GM12878 (cell line): ENCODE measurements around the gene ANKS1A. TPM values are rescaled to one million over a fixed set of nuclear protein-coding genes. Genes with fewer than 3 reads are reported as not detected.

Experiments
- ATAC-seq: fragments of 200-7000 bp; cut with Tn5 transposase; 3 replicates; pipeline ENCODE4 v1.9.1; 2020; ENCODE audit warnings: mild to moderate bottlenecking, moderate library complexity
- BruUV-seq: library from RNA; stranded (reverse); fragments of 400-500 nt; replicated peaks from 2 replicates; lab custom pipeline; 2021; lab: Mats Ljungman, UMichigan
- CTCF ChIA-PET: fragments of 300-600 bp; sonication (Branson Sonifier 250); formaldehyde crosslinking; extraction: SDS; loops from one replicate; lab custom pipeline; 2021; ENCODE audit warnings: inconsistent platforms; lab: Yijun Ruan, JAX
- POLR2A ChIA-PET: fragments of 350-600 bp; formaldehyde crosslinking; extraction: SDS; loops from one replicate; lab custom pipeline; 2021; ENCODE audit warnings: inconsistent platforms; lab: Charles Lee
- RAD21 ChIA-PET: fragments of 300-600 bp; sonication (Branson Sonifier 250); formaldehyde crosslinking; loops from one replicate; lab custom pipeline; 2023; ENCODE audit warnings: antibody characterized with exemption; ENCODE audit not compliant: unreplicated experiment; lab: Charles Lee
- SMC1A ChIA-PET: fragments of 300-600 bp; sonication (Branson Sonifier 250); formaldehyde crosslinking; loops from one replicate; lab custom pipeline; 2023; ENCODE audit not compliant: unreplicated experiment, uncharacterized antibody; lab: Charles Lee
- DNase-seq: peaks from one replicate; pipeline ENCODE4 v3.0.0-alpha.2; 2011; ENCODE audit warnings: low read depth, low spot score
- FAIRE-seq: peaks from 3 replicates; lab custom pipeline; 2011; peaks lifted over from hg19 to GRCh38; lab: Jason Lieb, UNC
- H2AFZ ChIP-seq: 2 replicates; pipeline ENCODE4 v1.6.0; 2011; ENCODE audit warnings: low read depth, low read length, control low read depth; ENCODE audit not compliant: control insufficient read depth
- H3K27ac ChIP-seq: 2 replicates; pipeline ENCODE4 v1.5.1; 2011; ENCODE audit warnings: control low read depth; ENCODE audit not compliant: control insufficient read depth, insufficient read depth
- H3K27me3 ChIP-seq, 2 experiments: replicated peaks in 1 of 2; 2 replicates each; pipeline versions ENCODE4 v1.6.0 to v1.6.1; 2011; ENCODE audit warnings: low read length in 1 of 2; ENCODE audit not compliant: control insufficient read depth in 2 of 2, insufficient read depth in 2 of 2
- H3K36me3 ChIP-seq, 2 experiments: 2 replicates each; pipeline ENCODE4 v1.5.1; 2011; ENCODE audit warnings: low read length in 1 of 2; ENCODE audit not compliant: control insufficient read depth in 2 of 2, insufficient read depth in 2 of 2
- H3K4me1 ChIP-seq: 2 replicates; pipeline ENCODE4 v1.6.1; 2011; ENCODE audit warnings: mild to moderate bottlenecking, low read length, moderate library complexity, mixed read lengths; ENCODE audit not compliant: control insufficient read depth, insufficient read depth
- H3K4me2 ChIP-seq: 2 replicates; pipeline ENCODE4 v1.6.0; 2011; ENCODE audit warnings: control low read depth; ENCODE audit not compliant: control insufficient read depth, insufficient read depth
- H3K4me3 ChIP-seq: fragments of 200-600 bp; sonication (generic); 2 replicates; pipeline ENCODE4 v1.5.1; 2016
- H3K79me2 ChIP-seq: 2 replicates; pipeline ENCODE4 v1.6.0; 2011; ENCODE audit warnings: low read length; ENCODE audit not compliant: control insufficient read depth, insufficient read depth
- H3K9ac ChIP-seq: 2 replicates; pipeline ENCODE4 v1.8.0; 2011; ENCODE audit warnings: low read length, control low read depth, mixed read lengths; ENCODE audit not compliant: control insufficient read depth, insufficient read depth
- H3K9me3 ChIP-seq: replicated peaks from 3 replicates; pipeline ENCODE4 v1.5.1; 2011; ENCODE audit warnings: mild to moderate bottlenecking, low read length; ENCODE audit not compliant: control insufficient read depth, insufficient read depth
- H4K20me1 ChIP-seq: 2 replicates; pipeline ENCODE4 v1.6.0; 2011; ENCODE audit not compliant: control insufficient read depth, insufficient read depth
- CREM ChIP-seq: IDR thresholded peaks from 2 replicates; pipeline ENCODE4 v1.6.1; 2014; ENCODE audit warnings: antibody characterized with exemption, low read depth
- EED ChIP-seq: sonication (generic); IDR thresholded peaks from 2 replicates; pipeline ENCODE4 v1.6.1; 2016; ENCODE audit warnings: antibody characterized with exemption, low read depth
- FOXK2 ChIP-seq: fragments of 450-650 bp; IDR thresholded peaks from 2 replicates; pipeline ENCODE4 v1.6.1; 2017; ENCODE audit warnings: mild to moderate bottlenecking, moderate library complexity
- GABPA ChIP-seq: IDR thresholded peaks from 2 replicates; pipeline ENCODE4 v1.6.1; 2014; ENCODE audit warnings: antibody characterized with exemption, low read depth, mild to moderate bottlenecking, inconsistent platforms
- HDAC2 ChIP-seq: fragments of 200-600 bp; sonication (generic); IDR thresholded peaks from 2 replicates; pipeline ENCODE4 v1.6.1; 2017
- JUNB ChIP-seq: IDR thresholded peaks from 2 replicates; pipeline ENCODE4 v1.6.1; 2016; ENCODE audit warnings: antibody characterized with exemption, mild to moderate bottlenecking
- MTA3 ChIP-seq: IDR thresholded peaks from 2 replicates; pipeline ENCODE4 v1.6.1; 2012; ENCODE audit warnings: low read length, inconsistent platforms, borderline replicate concordance
- RCOR1 ChIP-seq: conservative IDR thresholded peaks from 2 replicates; pipeline ENCODE4 v1.6.1; 2012; ENCODE audit warnings: low read depth, low read length, improper control_type of control experiment
- SMC3 ChIP-seq: IDR thresholded peaks from 2 replicates; pipeline ENCODE4 v1.6.1; 2011; ENCODE audit warnings: low read length, improper control_type of control experiment, borderline replicate concordance
- YBX1 ChIP-seq: fragments of 450-650 bp; IDR thresholded peaks from 2 replicates; pipeline ENCODE4 v1.6.1; 2016; ENCODE audit warnings: antibody characterized with exemption
- ZNF622 ChIP-seq: fragments of 450-650 bp; IDR thresholded peaks from 2 replicates; pipeline ENCODE4 v1.6.1; 2017; ENCODE audit warnings: mild to moderate bottlenecking, inconsistent platforms
- WGBS: methylation state at CpG from one replicate; pipeline ENCODE4 v1.1.6; 2016; ENCODE audit warnings: low lambda C conversion rate; ENCODE audit not compliant: insufficient replicate concordance, insufficient coverage; ENCODE audit errors: missing lambda C conversion rate; 5-methylcytosine and 5-hydroxymethylcytosine counted together
- in situ Hi-C: fragments of 300-500 bp; cut with MboI; formaldehyde crosslinking; loops from 9 replicates; pipeline ENCODE4 v1.14.3; 2018; ENCODE audit warnings: mixed read lengths
- intact Hi-C: fragments of 100-400 bp; cut with micrococcal nuclease; formaldehyde crosslinking; loops from one replicate; pipeline ENCODE4 v1.14.2; 2022; ENCODE audit not compliant: unreplicated experiment
- polyA plus RNA-seq, 11 experiments: library from polyadenylated mRNA; depleted of rRNA in 4 of 11; unstranded in 6 of 11; stranded (reverse) in 5 of 11; fragments of >200 nt; fragmentation: Nextera tagmentation in 4 of 11; fragmentation: Illumina TruSeq in 1 of 11; extraction: Ambion mirVana in 4 of 11; extraction: Trizol in 1 of 11; gene quantifications; 1 replicate in 1 of 11; 2 replicates in 10 of 11; pipeline versions ENCODE4 v1.2.1 to v1.2.3, GENCODE V29; 2011 to 2016; ENCODE audit warnings: inconsistent platforms in 2 of 11, missing spikeins in 2 of 11, low read depth in 1 of 11
- total RNA-seq, 4 experiments: library from RNA; depleted of rRNA in 3 of 4; stranded (reverse); fragments of >200 nt in 3 of 4; fragmentation: Illumina TruSeq in 1 of 4; extraction: Trizol in 1 of 4; gene quantifications; 2 replicates each; pipeline versions ENCODE4 v1.2.1 to v1.2.3, GENCODE V29; 2013 to 2021
- TF ChIP-seq, protein P1 (sequence below): fragments of 450-650 bp; IDR thresholded peaks from 2 replicates; pipeline ENCODE4 v1.6.1; 2017; ENCODE audit warnings: borderline replicate concordance
- TF ChIP-seq, protein P2 (sequence below): fragments of 450-650 bp; IDR thresholded peaks from 2 replicates; pipeline ENCODE4 v1.6.1; 2018; ENCODE audit warnings: mild to moderate bottlenecking, low read depth, moderate library complexity; ENCODE audit not compliant: partially characterized antibody
- TF ChIP-seq, protein P3 (sequence below): fragments of 450-650 bp; IDR thresholded peaks from 2 replicates; pipeline ENCODE4 v1.6.1; 2018; ENCODE audit warnings: borderline replicate concordance, mild to moderate bottlenecking; ENCODE audit not compliant: partially characterized antibody

Gene ANKS1A
- total and polyA plus RNA-seq, 10 of the 15 experiments (the other 5 are each of a cell fraction or from before 2014, with no cell fraction given), result 0.60 to 7.0 (median 3.0) TPM

DNA sequence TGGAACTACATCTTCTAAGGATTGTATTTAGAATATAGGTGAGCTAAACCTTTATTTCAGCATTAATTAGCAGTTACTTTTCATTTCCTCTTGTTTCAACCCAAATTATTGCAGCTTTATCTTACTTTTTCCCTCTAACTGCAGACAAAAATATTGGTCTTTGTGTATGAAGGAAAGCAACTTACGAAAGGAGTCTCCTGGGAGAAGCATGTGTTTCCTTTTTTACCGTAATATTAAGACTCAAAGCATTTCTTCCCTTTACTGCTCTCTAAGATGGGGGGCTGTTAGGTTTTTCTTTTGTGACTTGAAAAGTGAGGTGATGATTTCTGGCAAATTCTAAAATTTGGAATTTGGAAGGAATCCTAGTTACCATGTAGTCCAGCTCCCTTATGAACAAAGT lies 141.0 kb downstream of the ANKS1A start:
- FAIRE-seq, result no peak
- WGBS, result 94% methylated on average over 2 of the region's 2 CpGs
- DNase-seq, result no peak
- H3K4me2 ChIP-seq, result no peak overlapping the region
- peaks cover 6% of the 10 kb centered on the region for H3K4me1 ChIP-seq
- no peak overlapping the region for H2AFZ ChIP-seq
- TF ChIP-seq YBX1 (no peak), JUNB (no peak), ZNF622 (no peak), GABPA (no peak), MTA3 (no peak), HDAC2 (no peak), EED (no peak), SMC3 (no peak), CREM (no peak), FOXK2 (no peak), RCOR1 (no peak)
- TF ChIP-seq, protein P1, sequence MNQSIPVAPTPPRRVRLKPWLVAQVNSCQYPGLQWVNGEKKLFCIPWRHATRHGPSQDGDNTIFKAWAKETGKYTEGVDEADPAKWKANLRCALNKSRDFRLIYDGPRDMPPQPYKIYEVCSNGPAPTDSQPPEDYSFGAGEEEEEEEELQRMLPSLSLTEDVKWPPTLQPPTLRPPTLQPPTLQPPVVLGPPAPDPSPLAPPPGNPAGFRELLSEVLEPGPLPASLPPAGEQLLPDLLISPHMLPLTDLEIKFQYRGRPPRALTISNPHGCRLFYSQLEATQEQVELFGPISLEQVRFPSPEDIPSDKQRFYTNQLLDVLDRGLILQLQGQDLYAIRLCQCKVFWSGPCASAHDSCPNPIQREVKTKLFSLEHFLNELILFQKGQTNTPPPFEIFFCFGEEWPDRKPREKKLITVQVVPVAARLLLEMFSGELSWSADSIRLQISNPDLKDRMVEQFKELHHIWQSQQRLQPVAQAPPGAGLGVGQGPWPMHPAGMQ, result no peak
- TF ChIP-seq, protein P2, sequence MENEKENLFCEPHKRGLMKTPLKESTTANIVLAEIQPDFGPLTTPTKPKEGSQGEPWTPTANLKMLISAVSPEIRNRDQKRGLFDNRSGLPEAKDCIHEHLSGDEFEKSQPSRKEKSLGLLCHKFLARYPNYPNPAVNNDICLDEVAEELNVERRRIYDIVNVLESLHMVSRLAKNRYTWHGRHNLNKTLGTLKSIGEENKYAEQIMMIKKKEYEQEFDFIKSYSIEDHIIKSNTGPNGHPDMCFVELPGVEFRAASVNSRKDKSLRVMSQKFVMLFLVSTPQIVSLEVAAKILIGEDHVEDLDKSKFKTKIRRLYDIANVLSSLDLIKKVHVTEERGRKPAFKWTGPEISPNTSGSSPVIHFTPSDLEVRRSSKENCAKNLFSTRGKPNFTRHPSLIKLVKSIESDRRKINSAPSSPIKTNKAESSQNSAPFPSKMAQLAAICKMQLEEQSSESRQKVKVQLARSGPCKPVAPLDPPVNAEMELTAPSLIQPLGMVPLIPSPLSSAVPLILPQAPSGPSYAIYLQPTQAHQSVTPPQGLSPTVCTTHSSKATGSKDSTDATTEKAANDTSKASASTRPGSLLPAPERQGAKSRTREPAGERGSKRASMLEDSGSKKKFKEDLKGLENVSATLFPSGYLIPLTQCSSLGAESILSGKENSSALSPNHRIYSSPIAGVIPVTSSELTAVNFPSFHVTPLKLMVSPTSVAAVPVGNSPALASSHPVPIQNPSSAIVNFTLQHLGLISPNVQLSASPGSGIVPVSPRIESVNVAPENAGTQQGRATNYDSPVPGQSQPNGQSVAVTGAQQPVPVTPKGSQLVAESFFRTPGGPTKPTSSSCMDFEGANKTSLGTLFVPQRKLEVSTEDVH, result no peak
- TF ChIP-seq, protein P3, sequence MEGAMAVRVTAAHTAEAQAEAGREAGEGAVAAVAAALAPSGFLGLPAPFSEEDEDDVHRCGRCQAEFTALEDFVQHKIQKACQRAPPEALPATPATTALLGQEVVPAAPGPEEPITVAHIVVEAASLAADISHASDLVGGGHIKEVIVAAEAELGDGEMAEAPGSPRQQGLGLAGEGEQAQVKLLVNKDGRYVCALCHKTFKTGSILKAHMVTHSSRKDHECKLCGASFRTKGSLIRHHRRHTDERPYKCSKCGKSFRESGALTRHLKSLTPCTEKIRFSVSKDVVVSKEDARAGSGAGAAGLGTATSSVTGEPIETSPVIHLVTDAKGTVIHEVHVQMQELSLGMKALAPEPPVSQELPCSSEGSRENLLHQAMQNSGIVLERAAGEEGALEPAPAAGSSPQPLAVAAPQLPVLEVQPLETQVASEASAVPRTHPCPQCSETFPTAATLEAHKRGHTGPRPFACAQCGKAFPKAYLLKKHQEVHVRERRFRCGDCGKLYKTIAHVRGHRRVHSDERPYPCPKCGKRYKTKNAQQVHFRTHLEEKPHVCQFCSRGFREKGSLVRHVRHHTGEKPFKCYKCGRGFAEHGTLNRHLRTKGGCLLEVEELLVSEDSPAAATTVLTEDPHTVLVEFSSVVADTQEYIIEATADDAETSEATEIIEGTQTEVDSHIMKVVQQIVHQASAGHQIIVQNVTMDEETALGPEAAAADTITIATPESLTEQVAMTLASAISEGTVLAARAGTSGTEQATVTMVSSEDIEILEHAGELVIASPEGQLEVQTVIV, result no peak
- ChIA-PET POLR2A (no interaction called here), CTCF (interaction anchor here (1.5 kb wide), 1 partner anchor 211 kb away, joined by 6 read pairs; no protein-coding TSS in a partner anchor), SMC1A (interaction anchor here (0.7 to 0.8 kb wide), 2 partner anchors 11 kb away, joined by 3 read pairs; no protein-coding TSS in a partner anchor), RAD21 (no interaction called here)
- in situ Hi-C loops (no loop called here), intact Hi-C loops (no loop called here)
- BruUV-seq, result no TSS peak
- H4K20me1 ChIP-seq, result no peaks in the 10 kb centered on the region
- H3K36me3 ChIP-seq, result no peaks in the 10 kb centered on the region
- H3K4me3 ChIP-seq, result no peak overlapping the region
- H3K27ac ChIP-seq, result no peak overlapping the region
- no peak for ATAC-seq
- H3K9ac ChIP-seq, result no peak overlapping the region
- no peaks in the 10 kb centered on the region for H3K9me3 ChIP-seq
- no peaks in the 10 kb centered on the region for H3K27me3 ChIP-seq
- H3K79me2 ChIP-seq, result no peaks in the 10 kb centered on the region
